Measurements from ENCODE around the gene TFPT. TPM values are rescaled to one million over a fixed set of nuclear protein-coding genes. Genes with fewer than 3 reads are reported as not detected.

The TFPT gene
- total RNA-seq, 1 donor from 2014 or later: 39.6 TPM

DNA sequence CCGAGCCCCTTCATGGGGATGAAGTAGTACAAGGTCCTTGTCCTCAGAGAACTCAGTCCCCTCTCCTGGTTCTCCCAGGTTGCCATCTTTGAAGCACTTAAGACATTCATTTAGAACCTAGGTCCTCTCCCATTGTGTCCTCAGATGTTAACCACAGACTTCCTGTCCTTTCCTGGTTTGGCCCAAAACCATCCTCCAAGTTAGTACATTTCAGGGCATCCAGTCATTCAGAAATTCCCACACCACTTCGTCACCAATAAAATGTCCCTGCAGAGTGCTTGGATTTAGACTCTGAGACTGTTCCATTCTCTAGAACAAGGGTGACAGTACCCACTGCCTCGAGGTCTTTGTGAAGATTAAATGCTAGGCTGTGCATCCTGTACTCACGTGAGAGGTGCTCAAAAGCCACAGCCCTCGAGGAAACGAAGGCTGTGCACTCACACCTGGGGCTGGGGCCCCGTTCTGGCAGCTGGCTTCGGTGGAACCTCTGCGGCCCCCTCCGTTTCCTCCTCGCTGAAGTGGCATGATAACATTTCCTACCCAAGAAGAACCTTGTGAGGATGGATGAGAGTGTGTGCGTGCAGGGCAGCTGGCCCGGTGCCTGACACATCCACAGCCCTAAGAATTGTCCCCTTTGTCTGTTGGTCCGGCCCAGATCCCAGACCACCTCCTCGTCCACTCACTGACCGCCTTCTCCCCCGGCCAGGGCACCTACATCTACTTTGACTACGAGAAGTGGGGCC is 39.3 kb upstream of the TFPT start:
- TF ChIP-seq, protein P1, sequence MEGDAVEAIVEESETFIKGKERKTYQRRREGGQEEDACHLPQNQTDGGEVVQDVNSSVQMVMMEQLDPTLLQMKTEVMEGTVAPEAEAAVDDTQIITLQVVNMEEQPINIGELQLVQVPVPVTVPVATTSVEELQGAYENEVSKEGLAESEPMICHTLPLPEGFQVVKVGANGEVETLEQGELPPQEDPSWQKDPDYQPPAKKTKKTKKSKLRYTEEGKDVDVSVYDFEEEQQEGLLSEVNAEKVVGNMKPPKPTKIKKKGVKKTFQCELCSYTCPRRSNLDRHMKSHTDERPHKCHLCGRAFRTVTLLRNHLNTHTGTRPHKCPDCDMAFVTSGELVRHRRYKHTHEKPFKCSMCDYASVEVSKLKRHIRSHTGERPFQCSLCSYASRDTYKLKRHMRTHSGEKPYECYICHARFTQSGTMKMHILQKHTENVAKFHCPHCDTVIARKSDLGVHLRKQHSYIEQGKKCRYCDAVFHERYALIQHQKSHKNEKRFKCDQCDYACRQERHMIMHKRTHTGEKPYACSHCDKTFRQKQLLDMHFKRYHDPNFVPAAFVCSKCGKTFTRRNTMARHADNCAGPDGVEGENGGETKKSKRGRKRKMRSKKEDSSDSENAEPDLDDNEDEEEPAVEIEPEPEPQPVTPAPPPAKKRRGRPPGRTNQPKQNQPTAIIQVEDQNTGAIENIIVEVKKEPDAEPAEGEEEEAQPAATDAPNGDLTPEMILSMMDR (conservative IDR thresholded peaks at IDR 0.05; ENCODE audit: low read depth, low read length): no peak
- no peak for DNase-seq (ENCODE audit: low read depth)
- H3K4me3 ChIP-seq (ENCODE audit: low read depth, low read length): no peak overlapping the region

DNA sequence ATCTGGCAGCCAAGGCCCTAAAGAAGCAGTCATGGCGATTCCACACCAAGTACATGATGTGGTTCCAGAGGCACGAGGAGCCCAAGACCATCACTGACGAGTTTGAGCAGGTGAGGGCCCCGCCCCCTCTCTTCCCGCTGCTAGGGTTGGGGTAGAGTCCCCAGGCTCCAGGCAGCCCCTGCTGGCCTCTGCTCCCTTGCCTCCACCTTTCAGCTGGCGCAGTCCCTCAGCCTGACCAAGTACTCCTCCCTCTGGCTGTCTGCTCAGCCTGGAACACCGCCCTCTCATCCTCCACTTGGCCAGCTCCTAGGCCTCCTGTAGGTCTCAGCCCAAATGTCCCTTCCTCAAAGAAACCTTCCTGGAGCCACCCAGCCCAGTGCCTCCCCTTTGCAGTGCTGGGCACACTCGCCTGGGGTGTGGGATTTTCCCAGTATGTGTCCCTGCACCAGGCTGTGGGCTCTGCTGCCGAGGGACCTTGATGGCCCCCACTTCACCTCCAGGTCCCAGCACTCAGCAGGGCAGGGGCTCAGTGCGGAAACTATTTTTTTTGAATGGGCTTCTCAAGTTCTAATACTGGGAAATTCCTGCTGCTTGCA is 38.4 kb upstream of the TFPT start:
- no peak for DNase-seq (ENCODE audit: low read depth)
- no peak overlapping the region for H3K4me3 ChIP-seq (ENCODE audit: low read depth, low read length)
- TF ChIP-seq, protein P1 (conservative IDR thresholded peaks at IDR 0.05; ENCODE audit: low read depth, low read length): no peak

DNA sequence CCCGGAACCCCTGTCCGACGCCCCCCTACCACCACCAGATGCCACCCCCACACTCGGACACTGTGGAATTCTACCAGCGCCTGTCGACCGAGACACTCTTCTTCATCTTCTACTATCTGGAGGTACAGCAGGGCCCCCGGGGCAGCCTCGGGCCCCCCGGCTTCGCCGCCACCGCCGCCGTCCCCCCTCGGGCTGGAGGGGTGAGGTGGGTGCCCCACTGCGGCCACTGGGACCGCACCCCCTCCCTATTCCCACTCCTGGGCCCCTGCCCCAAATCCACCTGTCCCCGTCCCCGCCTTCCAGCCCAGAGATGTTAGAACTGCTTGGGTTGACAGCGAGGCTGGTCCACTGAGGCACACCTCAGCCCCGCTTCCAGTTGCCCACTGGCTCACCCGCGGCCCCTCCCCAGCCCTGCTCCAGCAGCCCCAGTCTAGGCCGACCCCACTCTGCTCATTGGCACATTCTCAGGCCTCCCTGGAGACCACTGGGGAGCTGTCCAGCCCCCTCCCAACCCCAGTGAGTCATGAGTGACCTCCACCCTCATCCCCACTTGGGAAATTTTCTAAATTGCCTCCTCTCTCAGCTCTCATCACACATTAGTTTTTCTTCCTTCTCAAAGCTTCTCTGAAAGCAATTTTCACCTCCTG is 37.5 kb upstream of the TFPT start:
- TF ChIP-seq, protein P1 (conservative IDR thresholded peaks at IDR 0.05; ENCODE audit: low read depth, low read length): no peak
- no peak overlapping the region for H3K4me3 ChIP-seq (ENCODE audit: low read depth, low read length)
- no peak for DNase-seq (ENCODE audit: low read depth)

DNA sequence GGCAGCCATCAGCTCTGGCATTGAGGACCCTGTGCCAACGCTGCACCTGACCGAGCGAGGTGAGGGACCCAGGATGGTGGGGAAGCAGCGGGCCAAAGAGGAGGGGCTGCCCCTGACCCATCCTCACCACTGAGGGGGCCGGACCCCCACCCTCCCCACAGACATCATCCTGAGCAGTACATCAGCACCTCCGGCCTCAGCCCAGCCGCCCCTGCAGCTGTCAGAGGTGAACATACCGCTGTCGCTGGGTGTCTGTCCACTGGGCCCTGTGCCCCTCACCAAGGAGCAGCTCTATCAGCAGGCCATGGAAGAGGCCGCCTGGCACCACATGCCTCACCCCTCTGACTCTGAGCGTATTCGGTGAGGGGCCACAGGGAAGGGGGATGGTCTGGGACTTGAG is 36.8 kb upstream of the TFPT start:
- H3K4me3 ChIP-seq (ENCODE audit: low read depth, low read length): no peak overlapping the region
- TF ChIP-seq, protein P1 (conservative IDR thresholded peaks at IDR 0.05; ENCODE audit: low read depth, low read length): no peak
- no peak for DNase-seq (ENCODE audit: low read depth)

DNA sequence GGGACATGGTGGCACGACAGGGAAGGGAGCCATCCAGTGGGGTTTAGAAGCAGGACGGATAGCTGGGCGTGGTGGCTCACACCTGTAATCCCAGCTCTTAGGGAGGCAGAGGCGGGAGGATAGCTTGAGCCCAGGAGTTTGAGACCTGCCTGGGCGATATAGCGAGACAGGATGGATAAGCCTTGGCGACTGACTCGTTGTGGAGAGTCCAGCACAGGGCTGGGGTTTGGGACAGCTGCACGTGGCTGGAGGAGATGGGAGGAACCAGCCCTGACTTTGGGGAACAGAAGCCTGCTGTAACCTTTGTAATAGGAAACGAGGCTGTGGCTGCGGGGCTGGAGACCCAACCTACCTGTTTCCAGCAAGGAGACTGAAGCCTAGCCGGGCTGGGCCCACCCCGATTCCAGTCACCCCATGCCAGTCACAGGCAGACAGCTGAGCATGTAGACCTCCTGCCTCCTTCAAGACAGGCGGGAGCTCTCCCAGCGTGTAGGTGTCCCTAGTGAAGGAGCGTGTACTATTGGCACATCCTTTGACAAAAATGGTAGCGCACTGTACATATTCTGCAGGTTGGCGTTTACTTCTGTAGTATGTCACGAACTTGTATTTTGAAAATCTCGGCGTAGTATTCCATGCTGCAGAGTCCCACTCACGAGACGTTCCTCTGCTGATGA is 36.0 kb upstream of the TFPT start:
- TF ChIP-seq, protein P1 (conservative IDR thresholded peaks at IDR 0.05; ENCODE audit: low read depth, low read length): no peak
- DNase-seq (ENCODE audit: low read depth): no peak
- H3K4me3 ChIP-seq (ENCODE audit: low read depth, low read length): no peak overlapping the region

DNA sequence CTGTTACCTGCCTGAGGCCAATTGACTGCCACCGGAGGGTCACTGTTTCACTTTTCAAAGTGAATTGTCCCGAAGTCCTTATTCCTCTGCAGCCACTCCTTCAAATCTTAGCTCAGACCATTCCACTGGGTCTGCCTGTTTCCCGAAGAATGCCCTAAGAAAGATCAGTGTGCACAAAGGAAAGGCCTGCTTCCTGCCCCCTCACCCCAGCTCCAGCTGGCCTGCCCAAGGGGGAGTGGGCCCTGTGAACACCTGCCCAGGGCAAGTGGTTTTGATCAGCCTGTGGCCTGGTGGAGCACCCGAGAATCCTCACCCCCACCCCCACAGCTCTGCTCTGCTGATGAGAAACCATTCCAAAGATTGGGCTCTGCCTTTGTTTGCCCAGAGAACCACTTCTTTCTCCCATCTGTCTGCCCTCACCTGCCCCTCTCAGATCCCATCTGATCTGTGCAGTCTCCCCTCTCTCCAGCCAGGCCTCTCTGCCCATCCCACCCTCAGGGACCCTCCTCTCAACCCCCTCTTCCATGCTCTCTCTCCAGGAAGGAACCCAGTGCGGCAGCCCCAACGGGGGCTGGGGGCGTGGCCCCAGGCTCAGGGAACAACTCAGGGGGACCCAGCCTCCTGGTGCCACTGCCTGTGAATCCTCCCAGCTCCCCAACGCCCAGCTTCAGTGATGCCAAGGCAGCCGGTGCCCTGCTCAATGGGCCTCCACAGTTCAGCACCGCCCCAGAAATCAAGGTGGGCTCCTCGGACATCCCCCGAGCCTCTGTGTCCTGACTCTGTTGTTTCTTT is 33.8 kb upstream of the TFPT start:
- H3K4me3 ChIP-seq (ENCODE audit: low read depth, low read length): no peak overlapping the region
- TF ChIP-seq, protein P1 (conservative IDR thresholded peaks at IDR 0.05; ENCODE audit: low read depth, low read length): no peak
- no peak for DNase-seq (ENCODE audit: low read depth)

Measured in epithelial cell of proximal tubule (primary cell).